BE2C (cell line): ENCODE data around the gene PADI3.
"Not testable (repeated sequence)": the region's sequence is repeated elsewhere in the genome, so short reads cannot be mapped to it uniquely, and the experiment has no call there.

Experiments
- DNase-seq: peaks from one replicate; pipeline ENCODE4 v3.0.0-alpha.2; 2020
- H3K27me3 ChIP-seq: fragments of 250-450 bp; sonication (Bioruptor Pico); 2 replicates; pipeline ENCODE4 v1.5.1; 2020; ENCODE audit warnings: mild to moderate bottlenecking
- H3K36me3 ChIP-seq: fragments of 250-450 bp; sonication (Bioruptor Pico); 2 replicates; pipeline ENCODE4 v1.5.1; 2020; ENCODE audit warnings: mild to moderate bottlenecking
- H3K4me1 ChIP-seq: fragments of 250-450 bp; sonication (Bioruptor Pico); 2 replicates; pipeline ENCODE4 v1.5.1; 2020
- H3K4me3 ChIP-seq: 2 replicates; pipeline ENCODE4 v1.5.1; 2011; ENCODE audit warnings: low read depth, low read length
- H3K9me3 ChIP-seq: fragments of 250-450 bp; sonication (Bioruptor Pico); 2 replicates; pipeline ENCODE4 v1.5.1; 2020
- TF ChIP-seq, protein P1 (sequence below): IDR thresholded peaks from 2 replicates; pipeline ENCODE4 v1.5.1; 2012; ENCODE audit warnings: mild to moderate bottlenecking, low read depth, low read length

Gene PADI3

DNA sequence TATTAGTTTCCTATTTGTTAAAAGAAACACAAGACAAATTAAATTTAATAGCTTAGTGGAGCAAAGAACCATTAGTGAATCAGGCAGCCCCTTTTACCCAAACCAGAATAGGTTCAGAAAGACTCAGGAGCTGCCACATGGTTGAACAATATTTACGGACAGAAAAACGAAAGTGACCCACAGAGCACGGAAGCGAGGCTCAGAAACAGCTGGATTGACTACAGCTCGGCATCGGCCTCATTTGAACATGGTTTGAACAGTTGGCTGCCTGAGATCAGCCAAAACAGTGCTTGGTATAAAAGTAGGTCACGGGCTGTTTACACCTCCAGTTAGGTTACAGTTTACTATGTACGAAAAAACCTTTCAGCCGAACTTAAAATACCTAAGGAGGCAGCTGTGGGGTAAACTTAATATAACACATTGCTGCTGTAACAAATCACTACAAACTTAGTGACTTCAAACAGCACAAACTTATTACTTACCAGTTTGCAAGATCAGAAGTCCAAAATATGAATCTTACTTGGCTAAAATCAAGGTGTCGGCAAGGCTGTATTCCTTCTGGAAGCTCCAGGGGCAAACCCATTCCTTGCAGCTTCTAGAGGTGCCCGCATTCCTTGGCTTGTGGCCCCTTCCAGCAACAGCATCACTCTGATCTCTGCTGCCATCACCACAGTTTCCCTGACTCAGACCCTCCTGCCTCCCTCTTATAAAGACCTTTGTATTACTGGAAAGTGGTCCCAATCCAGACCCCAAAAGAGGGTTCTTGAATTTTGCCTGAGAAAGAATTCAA is 70.9 kb downstream of the PADI3 start:
- no peak for DNase-seq
- Histone ChIP-seq H3K27me3 (no peaks in the 10 kb centered on the region), H3K4me1 (no peaks in the 10 kb centered on the region), H3K4me3 (no peak overlapping the region), H3K36me3 (no peaks in the 10 kb centered on the region), H3K9me3 (no peaks in the 10 kb centered on the region)
- TF ChIP-seq, protein P1, sequence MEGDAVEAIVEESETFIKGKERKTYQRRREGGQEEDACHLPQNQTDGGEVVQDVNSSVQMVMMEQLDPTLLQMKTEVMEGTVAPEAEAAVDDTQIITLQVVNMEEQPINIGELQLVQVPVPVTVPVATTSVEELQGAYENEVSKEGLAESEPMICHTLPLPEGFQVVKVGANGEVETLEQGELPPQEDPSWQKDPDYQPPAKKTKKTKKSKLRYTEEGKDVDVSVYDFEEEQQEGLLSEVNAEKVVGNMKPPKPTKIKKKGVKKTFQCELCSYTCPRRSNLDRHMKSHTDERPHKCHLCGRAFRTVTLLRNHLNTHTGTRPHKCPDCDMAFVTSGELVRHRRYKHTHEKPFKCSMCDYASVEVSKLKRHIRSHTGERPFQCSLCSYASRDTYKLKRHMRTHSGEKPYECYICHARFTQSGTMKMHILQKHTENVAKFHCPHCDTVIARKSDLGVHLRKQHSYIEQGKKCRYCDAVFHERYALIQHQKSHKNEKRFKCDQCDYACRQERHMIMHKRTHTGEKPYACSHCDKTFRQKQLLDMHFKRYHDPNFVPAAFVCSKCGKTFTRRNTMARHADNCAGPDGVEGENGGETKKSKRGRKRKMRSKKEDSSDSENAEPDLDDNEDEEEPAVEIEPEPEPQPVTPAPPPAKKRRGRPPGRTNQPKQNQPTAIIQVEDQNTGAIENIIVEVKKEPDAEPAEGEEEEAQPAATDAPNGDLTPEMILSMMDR: no peak

DNA sequence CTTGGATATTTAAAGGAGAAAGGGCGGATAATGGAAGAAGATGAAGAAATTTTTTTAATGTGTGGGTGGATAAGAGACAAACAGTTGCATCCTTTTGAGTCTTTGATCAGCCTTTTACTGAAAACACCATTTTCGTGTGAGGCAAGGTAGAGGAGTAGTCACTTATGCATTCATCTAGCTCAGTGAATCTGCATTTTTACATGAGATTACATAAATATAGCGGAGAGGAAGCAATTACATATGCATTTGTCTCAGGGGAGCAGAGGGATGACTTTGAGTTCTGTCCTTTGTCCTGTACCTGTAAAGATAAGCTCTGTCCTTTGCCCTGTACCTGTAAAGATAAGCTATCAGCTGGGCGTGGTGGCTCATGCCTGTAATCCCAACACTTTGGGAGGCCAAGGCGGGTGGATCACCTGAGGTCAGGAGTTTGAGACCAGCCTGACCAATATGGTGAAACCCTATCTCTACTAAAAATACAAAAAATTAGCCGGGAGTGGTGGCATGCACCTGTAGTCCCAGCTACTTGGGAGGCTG is 73.0 kb downstream of the PADI3 start:
- not testable (repeated sequence) for H3K4me3 ChIP-seq, H3K27me3 ChIP-seq, H3K9me3 ChIP-seq, H3K36me3 ChIP-seq, H3K4me1 ChIP-seq, DNase-seq

DNA sequence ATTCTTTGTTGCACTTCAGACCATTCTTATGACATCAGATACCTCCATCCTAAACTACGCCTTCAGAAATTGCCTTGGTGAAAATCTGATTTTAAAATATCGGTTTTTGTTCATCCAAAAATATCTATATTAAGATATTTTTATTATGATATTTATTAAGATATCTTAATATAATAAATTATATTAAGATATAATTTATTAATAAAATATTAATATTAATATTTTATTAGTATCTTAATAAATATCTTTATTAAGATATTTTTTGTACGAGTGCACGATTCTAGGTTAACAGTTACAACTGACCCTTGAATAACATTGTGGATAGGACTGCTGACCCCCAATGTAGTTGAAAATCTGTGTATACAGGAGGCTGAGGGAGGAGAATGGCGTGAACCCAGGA is 80.0 kb downstream of the PADI3 start:
- H3K9me3 ChIP-seq: no peaks in the 10 kb centered on the region
- TF ChIP-seq, protein P1: no peak

DNA sequence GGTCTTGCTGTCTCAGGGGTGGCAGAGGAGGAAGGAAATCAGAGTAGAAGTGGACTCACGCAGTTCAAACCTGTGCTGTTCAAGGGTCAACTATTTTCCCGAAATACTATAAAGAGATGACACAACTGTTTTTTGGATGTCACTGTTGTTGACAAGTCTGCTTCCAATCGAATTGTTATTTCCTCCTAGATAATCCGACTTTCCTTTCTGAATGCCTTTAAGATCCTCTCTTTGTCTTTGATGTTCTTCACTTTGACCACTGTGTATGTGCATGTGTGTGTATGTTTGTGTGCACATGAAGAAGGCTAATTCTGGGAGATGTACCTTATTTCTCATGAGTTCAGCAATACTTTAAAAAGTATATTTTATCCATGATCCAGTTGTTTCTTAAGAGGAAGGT is 80.7 kb downstream of the PADI3 start:
- H3K9me3 ChIP-seq: no peaks in the 10 kb centered on the region
- H3K4me3 ChIP-seq: no peak overlapping the region
- no peaks in the 10 kb centered on the region for H3K36me3 ChIP-seq
- DNase-seq: no peak
- no peaks in the 10 kb centered on the region for H3K27me3 ChIP-seq
- no peaks in the 10 kb centered on the region for H3K4me1 ChIP-seq
- TF ChIP-seq, protein P1: no peak

More for the DNA sequence above, 80.0 kb downstream of the PADI3 start:
- Histone ChIP-seq H3K36me3 (no peaks in the 10 kb centered on the region), H3K4me1 (no peaks in the 10 kb centered on the region), H3K27me3 (no peaks in the 10 kb centered on the region), H3K4me3 (no peak overlapping the region)
- no peak for DNase-seq

DNA sequence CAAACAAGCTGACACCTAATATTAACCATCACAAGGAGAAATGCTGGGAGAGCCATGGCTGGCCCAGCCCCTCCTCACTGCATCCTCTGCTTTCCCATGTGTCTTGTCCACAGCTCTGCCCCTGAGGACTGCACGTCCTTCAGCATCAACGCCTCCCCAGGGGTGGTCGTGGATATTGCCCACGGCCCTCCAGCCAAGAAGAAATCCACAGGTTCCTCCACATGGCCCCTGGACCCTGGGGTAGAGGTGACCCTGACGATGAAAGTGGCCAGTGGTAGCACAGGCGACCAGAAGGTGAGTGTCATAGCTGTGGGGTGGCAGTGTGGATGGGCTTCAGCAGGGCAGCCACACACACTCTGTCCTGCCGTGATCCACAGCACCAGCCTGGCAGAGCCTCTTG is 82.0 kb downstream of the PADI3 start:
- TF ChIP-seq, protein P1: no peak

DNA sequence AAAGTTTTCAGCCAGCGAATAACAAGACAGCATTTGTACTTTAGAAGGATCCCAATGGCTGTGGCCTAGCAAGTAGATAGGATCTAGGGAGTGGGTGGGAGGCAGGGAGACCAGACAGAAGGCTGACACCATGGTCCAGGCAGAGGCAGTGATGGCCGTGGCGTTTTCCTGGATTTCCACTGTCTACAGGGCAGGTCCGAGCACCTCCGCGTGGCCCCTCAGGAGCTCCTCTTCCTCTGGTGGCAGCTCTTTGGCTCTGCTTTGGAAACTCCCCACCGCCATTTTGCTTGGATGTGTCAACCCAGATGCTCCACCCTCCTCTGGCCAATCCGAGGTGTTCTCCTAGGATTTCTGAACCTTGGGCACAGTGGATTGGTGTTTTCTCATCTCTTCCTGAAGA is 84.2 kb downstream of the PADI3 start:
- Histone ChIP-seq H3K27me3 (no peaks in the 10 kb centered on the region), H3K4me1 (no peaks in the 10 kb centered on the region), H3K4me3 (no peak overlapping the region), H3K36me3 (no peaks in the 10 kb centered on the region), H3K9me3 (no peaks in the 10 kb centered on the region)
- TF ChIP-seq, protein P1: no peak
- DNase-seq: no peak

More for the DNA sequence above, 82.0 kb downstream of the PADI3 start:
- Histone ChIP-seq H3K27me3 (no peaks in the 10 kb centered on the region), H3K4me1 (no peaks in the 10 kb centered on the region), H3K36me3 (no peaks in the 10 kb centered on the region), H3K9me3 (no peaks in the 10 kb centered on the region), H3K4me3 (no peak overlapping the region)
- no peak for DNase-seq
